GM21390 (cell line): ENCODE results near the gene POU2AF1.

ENCODE experiments used
- ATAC-seq: cut with Tn5 transposase; IDR thresholded peaks from one replicate; pipeline ENCODE4 v1.9.1; 2021; ENCODE audit not compliant: unreplicated experiment

The POU2AF1 gene

GRCh38 chr11:111387363-111387762 lies 8.3 kb upstream of the POU2AF1 start:
- ATAC-seq: no peak

GRCh38 chr11:111386611-111387150 lies 7.6 kb upstream of the POU2AF1 start:
- no peak for ATAC-seq

- ATAC-seq: no peak
These were observed 5.4 kb upstream of the POU2AF1 start for GRCh38 chr11:111384494-111384893.

- ATAC-seq: no peak
These were observed 3.4 kb upstream of the POU2AF1 start for GRCh38 chr11:111382451-111382850.

GRCh38 chr11:111379602-111380136 lies 594 bp upstream of the POU2AF1 start:
- ATAC-seq: peak; percentile 32

- ATAC-seq: peak; percentile 1
These were observed 752 bp downstream of the POU2AF1 start for GRCh38 chr11:111378185-111378860.

- ATAC-seq: no peak
These were observed 2.7 kb downstream of the POU2AF1 start for GRCh38 chr11:111376181-111376871.

- ATAC-seq: no peak
These were observed 5.5 kb downstream of the POU2AF1 start for GRCh38 chr11:111373590-111373989.

GRCh38 chr11:111372538-111372937 lies 6.5 kb downstream of the POU2AF1 start:
- no peak for ATAC-seq

- ATAC-seq: peak; percentile 40
These were observed 8.0 kb downstream of the POU2AF1 start for GRCh38 chr11:111370902-111371578.

- ATAC-seq: no peak
These were observed 8.7 kb downstream of the POU2AF1 start for GRCh38 chr11:111370270-111370901.

GRCh38 chr11:111368285-111368560 lies 10.9 kb downstream of the POU2AF1 start:
- no peak for ATAC-seq

- peak; percentile 55 for ATAC-seq
These were observed 11.4 kb downstream of the POU2AF1 start for GRCh38 chr11:111367411-111368284.

GRCh38 chr11:111366560-111367410 lies 12.3 kb downstream of the POU2AF1 start:
- no peak for ATAC-seq

- no peak for ATAC-seq
These were observed 13.1 kb downstream of the POU2AF1 start for GRCh38 chr11:111365722-111366559.

- no peak for ATAC-seq
These were observed 14.6 kb downstream of the POU2AF1 start for GRCh38 chr11:111364503-111364902.

GRCh38 chr11:111363985-111364384 lies 15.1 kb downstream of the POU2AF1 start:
- ATAC-seq: no peak

GRCh38 chr11:111362887-111363411 lies 16.1 kb downstream of the POU2AF1 start:
- no peak for ATAC-seq
